Naive thymus-derived CD8-positive, alpha-beta T cell (primary cell): Measurements from ENCODE around the gene MADCAM1. TPM values are rescaled to one million over a fixed set of nuclear protein-coding genes. Genes with fewer than 3 reads are reported as not detected.

Experiments used
- ATAC-seq, 2 donors: fragments of 150-1000 bp; cut with Tn5 transposase in 1 of 2; sonication (Bioruptor Pico), chemical (Tn5 transposase) in 1 of 2; 1 replicate in 1 of 2; 2 replicates in 1 of 2; pipeline ENCODE4 v1.10.0; 2021; ENCODE audit warnings: mild to moderate bottlenecking in 2 of 2, moderate library complexity in 2 of 2
- POLR2A ChIA-PET: fragments of 350-600 bp; sonication (Branson Sonifier 250); formaldehyde crosslinking; loops from one replicate; lab custom pipeline; 2021; ENCODE audit warnings: antibody characterized with exemption; lab: Charles Lee
- DNase-seq, 10 donors: peaks; one replicate each; pipeline versions ENCODE4 v3.0.0 to v3.0.0-alpha.2; 2020 to 2022
- H3K27ac Mint-ChIP-seq, 10 donors: one replicate each; pipeline ENCODE4 v1.8.0; 2020 to 2022; ENCODE audit warnings: mild to moderate bottlenecking in 10 of 10, mixed read lengths in 10 of 10, moderate library complexity in 4 of 10, inconsistent platforms in 1 of 10
- H3K27me3 Mint-ChIP-seq, 5 donors: one replicate each; pipeline ENCODE4 v1.8.0; 2021 to 2022; ENCODE audit warnings: mixed read lengths in 5 of 5
- H3K36me3 Mint-ChIP-seq, 3 donors: one replicate each; pipeline ENCODE4 v1.8.0; 2020 to 2022; ENCODE audit warnings: mixed read lengths in 3 of 3, mild to moderate bottlenecking in 2 of 3, inconsistent platforms in 1 of 3
- H3K4me1 Mint-ChIP-seq, 4 donors: one replicate each; pipeline ENCODE4 v1.8.0; 2021 to 2022; ENCODE audit warnings: mixed read lengths in 4 of 4
- H3K4me3 Mint-ChIP-seq, 10 donors: one replicate each; pipeline ENCODE4 v1.8.0; 2020 to 2022; ENCODE audit warnings: mild to moderate bottlenecking in 10 of 10, mixed read lengths in 10 of 10, moderate library complexity in 6 of 10, inconsistent platforms in 1 of 10
- H3K9me3 Mint-ChIP-seq, 9 donors: one replicate each; pipeline ENCODE4 v1.8.0; 2020 to 2022; ENCODE audit warnings: mixed read lengths in 9 of 9, mild to moderate bottlenecking in 3 of 9, inconsistent platforms in 1 of 9, moderate library complexity in 1 of 9
- polyA plus RNA-seq, 3 donors: library from polyadenylated mRNA; unstranded; fragments of 300-500 nt; fragmentation: Illumina TruSeq; gene quantifications; one replicate each; pipeline ENCODE4 v1.2.3, GENCODE V29; 2021
- total RNA-seq, 8 experiments: library from RNA in 2 of 8; stranded (reverse) in 2 of 8; gene quantifications; one replicate each; pipeline ENCODE4 v1.2.3 and lab custom pipeline; 2021 to 2026

The MADCAM1 gene
- total and polyA plus RNA-seq, 5 experiments from 2014 or later: 0.17 to 1.2 (median 0.33) TPM

GRCh38 chr19:483332-484072, 12.8 kb upstream of the MADCAM1 start:
- no peak overlapping the region for H3K4me3 Mint-ChIP-seq
- peak overlapping the region in 2 of 10 donors; percentile 19 to 81 for H3K27ac Mint-ChIP-seq
- POLR2A ChIA-PET: interaction anchor here (0.6 to 0.7 kb wide), 2 partner anchors 80 to 483 kb away, joined by 4 to 7 read pairs; no protein-coding TSS in a partner anchor
- peaks cover 3 to 30% (median 7%) of the 10 kb centered on the region in 5 donors for H3K27me3 Mint-ChIP-seq
- peaks cover 0 to 19% (median 5%) of the 10 kb centered on the region in 9 donors for H3K9me3 Mint-ChIP-seq
- no peaks in the 10 kb centered on the region for H3K36me3 Mint-ChIP-seq
- ATAC-seq: no peak
- H3K4me1 Mint-ChIP-seq: peaks cover 12 to 24% (median 17%) of the 10 kb centered on the region in 4 donors
- no peak for DNase-seq

GRCh38 chr19:484494-484893, 11.8 kb upstream of the MADCAM1 start:
- Mint-ChIP-seq H3K9me3 (peaks cover 0 to 19% (median 5%) of the 10 kb centered on the region in 9 donors), H3K4me3 (no peak overlapping the region), H3K27ac (no peak overlapping the region), H3K4me1 (peaks cover 12 to 24% (median 18%) of the 10 kb centered on the region in 4 donors), H3K27me3 (peaks cover 3 to 30% (median 7%) of the 10 kb centered on the region in 5 donors), H3K36me3 (no peaks in the 10 kb centered on the region)
- ATAC-seq: no peak
- POLR2A ChIA-PET: interaction anchor here (0.6 kb wide), 1 partner anchor 482 kb away, joined by 7 read pairs; no protein-coding TSS in a partner anchor
- no peak for DNase-seq

GRCh38 chr19:485077-485476, 11.2 kb upstream of the MADCAM1 start:
- Mint-ChIP-seq H3K27ac (no peak overlapping the region), H3K27me3 (peaks cover 3 to 30% (median 7%) of the 10 kb centered on the region in 5 donors), H3K36me3 (no peaks in the 10 kb centered on the region), H3K9me3 (peaks cover 0 to 15% (median 1%) of the 10 kb centered on the region in 9 donors), H3K4me3 (no peak overlapping the region), H3K4me1 (peaks cover 13 to 18% (median 16%) of the 10 kb centered on the region in 4 donors)
- ATAC-seq: no peak
- POLR2A ChIA-PET: no interaction called here
- no peak for DNase-seq

- peak overlapping the region in 2 of 10 donors; percentile 44 to 47 for H3K27ac Mint-ChIP-seq
Observed at GRCh38 chr19:485583-486236, 10.6 kb upstream of the MADCAM1 start.

GRCh38 chr19:488505-489417, 7.5 kb upstream of the MADCAM1 start:
- POLR2A ChIA-PET: interaction anchor here (0.6 to 2.1 kb wide), 6 partner anchors 10 to 144 kb away, joined by 3 to 51 read pairs (median 3); partner anchors contain the start of genes SHC2 and TPGS1
- Mint-ChIP-seq H3K27me3 (peaks cover 3 to 25% (median 8%) of the 10 kb centered on the region in 5 donors), H3K9me3 (no peaks in the 10 kb centered on the region), H3K4me1 (peaks cover 5 to 19% (median 10%) of the 10 kb centered on the region in 4 donors), H3K27ac (peak overlapping the region; percentile 36 to 95 (median 81)), H3K4me3 (peak overlapping the region; percentile 70 to 88 (median 78)), H3K36me3 (no peaks in the 10 kb centered on the region)
- peak; percentile 83 to 94 (median 90) for DNase-seq
- ATAC-seq: peak; percentile 96

More at GRCh38 chr19:485583-486236, 10.6 kb upstream of the MADCAM1 start:
- Mint-ChIP-seq H3K36me3 (no peaks in the 10 kb centered on the region), H3K4me3 (peak overlapping the region in 2 of 10 donors; percentile 4 to 18), H3K9me3 (peaks cover 0 to 8% (median 0%) of the 10 kb centered on the region in 9 donors), H3K27me3 (peaks cover 3 to 30% (median 7%) of the 10 kb centered on the region in 5 donors), H3K4me1 (peaks cover 8 to 16% (median 12%) of the 10 kb centered on the region in 4 donors)
- ATAC-seq (no peak), DNase-seq (no peak)
- POLR2A ChIA-PET: interaction anchor here (0.6 to 0.7 kb wide), 2 partner anchors 15 to 21 kb away, joined by 4 read pairs; no protein-coding TSS in a partner anchor

- Mint-ChIP-seq H3K27ac (peak overlapping the region; percentile 32 to 91 (median 60)), H3K27me3 (peaks cover 1 to 17% (median 7%) of the 10 kb centered on the region in 5 donors), H3K4me3 (peak overlapping the region; percentile 64 to 84 (median 77)), H3K9me3 (no peaks in the 10 kb centered on the region), H3K4me1 (peaks cover 5 to 20% (median 10%) of the 10 kb centered on the region in 4 donors), H3K36me3 (no peaks in the 10 kb centered on the region)
- peak; percentile 14 to 20 for ATAC-seq
- POLR2A ChIA-PET: interaction anchor here (0.6 to 2.1 kb wide), 6 partner anchors 17 to 143 kb away, joined by 3 to 51 read pairs (median 6); partner anchors contain the start of genes SHC2 and TPGS1
- DNase-seq: peak in 1 of 10 donors; percentile 19
Observed at GRCh38 chr19:489418-490196, 6.7 kb upstream of the MADCAM1 start.

- DNase-seq: peak in 1 of 10 donors; percentile 42
- no peaks in the 10 kb centered on the region for H3K9me3 Mint-ChIP-seq
- no peak overlapping the region for H3K4me3 Mint-ChIP-seq
- peaks cover under 1 to 11% (median 3%) of the 10 kb centered on the region in 5 donors for H3K27me3 Mint-ChIP-seq
- peaks cover 0 to 3% (median 0%) of the 10 kb centered on the region in 3 donors for H3K36me3 Mint-ChIP-seq
- ATAC-seq: no peak
- peaks cover 5 to 28% (median 10%) of the 10 kb centered on the region in 4 donors for H3K4me1 Mint-ChIP-seq
- H3K27ac Mint-ChIP-seq: no peak overlapping the region
- POLR2A ChIA-PET: interaction anchor here (1.7 to 2.1 kb wide), 2 partner anchors 15 to 20 kb away, joined by 9 to 11 read pairs; partner anchors contain the start of gene TPGS1
Observed at GRCh38 chr19:491146-491741, 5.0 kb upstream of the MADCAM1 start.

GRCh38 chr19:492091-492531, 4.2 kb upstream of the MADCAM1 start:
- peak in 8 of 10 donors; percentile 18 to 64 (median 40) for DNase-seq
- POLR2A ChIA-PET: interaction anchor here (0.6 to 0.7 kb wide), 3 partner anchors 14 to 584 kb away, joined by 4 to 8 read pairs (median 5); no protein-coding TSS in a partner anchor

GRCh38 chr19:493391-494170, 2.7 kb upstream of the MADCAM1 start:
- POLR2A ChIA-PET: no interaction called here
- no peak for ATAC-seq
- peaks cover 0 to 4% (median 0%) of the 10 kb centered on the region in 3 donors for H3K36me3 Mint-ChIP-seq
- H3K4me3 Mint-ChIP-seq: peak overlapping the region in 4 of 10 donors; percentile 5 to 69 (median 38)
- peaks cover 0 to 19% (median 8%) of the 10 kb centered on the region in 5 donors for H3K27me3 Mint-ChIP-seq
- DNase-seq: no peak
- peaks cover 0 to 2% (median 0%) of the 10 kb centered on the region in 9 donors for H3K9me3 Mint-ChIP-seq
- peak overlapping the region in 4 of 10 donors; percentile 48 to 83 (median 70) for H3K27ac Mint-ChIP-seq
- H3K4me1 Mint-ChIP-seq: peaks cover 5 to 27% (median 8%) of the 10 kb centered on the region in 4 donors

More at GRCh38 chr19:492091-492531, 4.2 kb upstream of the MADCAM1 start:
- H3K4me3 Mint-ChIP-seq: no peak overlapping the region
- H3K27ac Mint-ChIP-seq: no peak overlapping the region
- H3K27me3 Mint-ChIP-seq: peaks cover 0 to 11% (median 2%) of the 10 kb centered on the region in 5 donors
- H3K9me3 Mint-ChIP-seq: no peaks in the 10 kb centered on the region
- ATAC-seq: no peak
- peaks cover 5 to 28% (median 10%) of the 10 kb centered on the region in 4 donors for H3K4me1 Mint-ChIP-seq
- peaks cover 0 to 3% (median 0%) of the 10 kb centered on the region in 3 donors for H3K36me3 Mint-ChIP-seq
